ENCODE measurements around the gene SUGCT.
"Not testable (repeated sequence)": the region's sequence is repeated elsewhere in the genome, so short reads cannot be mapped to it uniquely, and the experiment has no call there.

SUGCT gene

DNA sequence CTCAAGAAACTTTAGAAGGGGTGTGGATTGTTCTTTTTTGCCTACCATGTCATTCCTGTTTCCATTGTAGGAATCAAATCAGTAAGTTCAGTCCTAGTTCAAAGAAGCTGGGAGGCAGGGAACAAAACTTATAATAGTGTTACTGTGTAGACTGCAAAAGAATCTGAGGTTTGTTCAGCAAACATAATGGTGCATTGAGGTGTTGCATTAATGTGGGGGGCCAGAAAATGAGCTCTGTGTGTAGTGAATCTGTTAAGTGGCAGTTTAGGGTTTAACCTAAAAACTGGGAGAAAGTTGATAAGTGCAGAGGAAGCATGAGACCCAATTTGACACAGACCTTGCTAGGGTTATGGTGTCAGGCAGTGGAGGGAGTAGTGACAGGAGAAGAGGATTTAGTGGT, 197.7 kb downstream of the SUGCT start:
- no peak for DNase-seq

DNA sequence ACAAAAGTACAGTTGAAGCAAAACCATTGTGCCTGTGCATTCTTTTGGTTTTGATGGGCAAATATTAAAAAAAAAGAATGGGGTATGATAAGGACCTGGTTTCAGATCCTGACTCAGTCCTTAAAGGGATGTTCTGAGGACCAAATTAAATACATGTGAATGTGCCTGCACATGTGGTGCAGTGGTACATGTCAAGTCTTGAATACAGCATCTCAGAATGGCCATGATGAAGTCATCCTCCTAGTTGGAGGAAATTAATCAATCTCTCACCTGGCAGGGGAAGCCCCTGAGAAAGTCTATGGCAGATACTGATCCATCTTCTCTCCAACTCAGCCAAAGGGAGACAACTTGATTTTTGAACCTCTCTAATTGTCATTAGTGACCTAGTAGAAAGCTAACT, 207.0 kb downstream of the SUGCT start:
- DNase-seq = no peak

DNA sequence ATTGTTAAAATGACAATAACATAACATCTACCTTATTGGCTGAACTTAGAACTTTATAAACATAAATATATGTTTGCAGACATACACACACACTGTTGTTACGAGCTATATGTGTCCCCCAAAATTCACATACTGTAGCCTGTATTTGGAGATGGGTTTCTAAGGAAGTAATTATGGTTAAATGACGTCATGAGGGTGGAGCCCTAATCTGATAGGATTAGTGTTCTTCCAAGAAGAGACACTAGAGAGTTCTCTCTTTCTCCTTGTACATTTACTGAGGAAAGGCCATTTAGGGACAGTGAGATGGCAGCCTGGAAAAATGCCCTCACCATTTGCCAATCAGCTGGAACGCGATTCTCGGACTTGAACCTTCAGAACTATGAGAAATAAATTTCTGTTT, 211.7 kb downstream of the SUGCT start:
- no peak for DNase-seq

GRCh38 chr7:40348126-40348728, 213.4 kb downstream of the SUGCT start:
- no peak for DNase-seq

- no peak for DNase-seq
Observed at GRCh38 chr7:40350100-40350499, 215.3 kb downstream of the SUGCT start.

- DNase-seq = no peak
Observed at GRCh38 chr7:40354711-40355110, 219.9 kb downstream of the SUGCT start.

DNA sequence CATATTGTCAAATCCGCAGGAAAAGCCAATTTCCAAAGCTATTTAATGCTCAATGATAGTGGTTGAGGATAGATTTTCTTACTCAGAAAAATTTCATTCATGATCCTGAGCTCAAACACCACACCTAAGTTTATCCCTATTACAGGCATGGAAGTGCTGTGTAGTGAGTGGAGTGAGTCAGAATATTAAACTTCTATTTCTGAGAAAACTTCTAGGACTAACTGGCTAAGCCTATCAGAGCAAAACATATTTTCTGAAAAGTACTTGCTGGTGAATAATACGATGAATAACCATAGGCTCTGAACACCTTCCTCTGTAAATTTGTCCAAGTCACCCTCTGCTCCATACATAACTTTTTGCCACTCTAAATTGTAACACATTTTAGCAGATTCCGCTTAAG, 221.5 kb downstream of the SUGCT start:
- no peak for DNase-seq

GRCh38 chr7:40356871-40357709, 222.3 kb downstream of the SUGCT start:
- DNase-seq = no peak

- DNase-seq = no peak
Observed at GRCh38 chr7:40369641-40370277, 235.0 kb downstream of the SUGCT start.

GRCh38 chr7:40371806-40372440, 237.1 kb downstream of the SUGCT start:
- DNase-seq = no peak

GRCh38 chr7:40374575-40374974, 239.8 kb downstream of the SUGCT start:
- DNase-seq = no peak

- DNase-seq = no peak
Observed at GRCh38 chr7:40380111-40380510, 245.3 kb downstream of the SUGCT start.

DNA sequence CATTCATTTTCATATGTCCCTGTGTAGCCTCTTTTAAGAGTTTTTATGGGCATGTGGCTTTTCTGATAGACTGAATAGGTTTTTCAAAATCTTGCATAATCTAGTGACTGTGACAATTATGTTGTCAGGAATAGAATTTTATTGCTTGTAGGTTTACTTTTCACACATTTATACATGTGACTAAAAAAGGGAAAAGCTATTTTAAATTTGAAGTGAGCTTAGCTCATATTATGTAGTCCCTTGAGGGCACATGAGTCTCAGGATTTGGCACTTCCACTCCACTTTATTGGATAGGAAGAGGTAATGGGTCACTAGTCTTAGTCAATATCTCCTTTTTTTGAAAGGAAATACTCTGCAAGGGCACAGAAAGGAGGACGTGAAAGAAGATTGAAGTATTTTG, 247.3 kb downstream of the SUGCT start:
- DNase-seq = no peak

- no peak for DNase-seq
Observed at GRCh38 chr7:40393660-40394059, 258.9 kb downstream of the SUGCT start.

GRCh38 chr7:40394400-40394799, 259.6 kb downstream of the SUGCT start:
- no peak for DNase-seq

- no peak for DNase-seq
Observed at GRCh38 chr7:40400525-40400924, 265.7 kb downstream of the SUGCT start.

DNA sequence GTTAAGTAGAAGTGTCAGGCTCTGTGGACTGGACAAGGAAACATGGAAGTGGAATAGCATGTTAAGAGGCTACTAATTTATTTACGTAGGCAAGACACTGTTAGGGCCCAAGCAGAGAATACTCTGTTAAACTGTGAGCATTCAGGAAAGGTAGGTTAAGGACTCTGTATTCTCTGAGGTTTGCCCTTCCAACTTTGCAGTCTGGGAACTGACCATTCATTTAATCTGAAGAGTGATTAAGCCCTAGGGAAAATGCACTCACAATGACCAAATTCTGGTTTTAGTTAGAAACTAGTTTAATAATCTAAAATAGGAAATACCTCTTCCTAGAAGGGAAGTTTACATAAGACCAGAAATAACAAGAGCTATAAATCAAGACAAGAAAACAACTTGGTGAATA, 266.6 kb downstream of the SUGCT start:
- no peak for DNase-seq

DNA sequence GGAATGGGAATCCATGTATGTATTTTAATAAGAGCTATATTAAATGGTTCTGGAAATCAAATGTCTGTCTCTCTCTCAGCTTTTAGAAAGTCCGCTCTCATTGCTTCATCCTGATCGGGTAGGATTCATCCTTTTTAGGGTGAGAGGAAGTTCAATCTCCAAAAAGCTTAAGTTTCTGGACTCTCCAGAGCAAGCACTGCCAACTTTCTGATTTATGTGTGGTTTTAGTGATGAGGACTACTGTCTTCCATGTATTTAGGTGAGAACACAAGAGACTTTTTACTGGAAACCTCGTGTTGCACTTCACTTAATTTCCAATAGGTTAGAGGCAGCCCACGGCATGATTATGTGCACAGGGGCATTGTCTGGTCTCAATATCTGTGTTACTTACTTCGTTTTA, 267.9 kb downstream of the SUGCT start:
- no peak for DNase-seq

DNA sequence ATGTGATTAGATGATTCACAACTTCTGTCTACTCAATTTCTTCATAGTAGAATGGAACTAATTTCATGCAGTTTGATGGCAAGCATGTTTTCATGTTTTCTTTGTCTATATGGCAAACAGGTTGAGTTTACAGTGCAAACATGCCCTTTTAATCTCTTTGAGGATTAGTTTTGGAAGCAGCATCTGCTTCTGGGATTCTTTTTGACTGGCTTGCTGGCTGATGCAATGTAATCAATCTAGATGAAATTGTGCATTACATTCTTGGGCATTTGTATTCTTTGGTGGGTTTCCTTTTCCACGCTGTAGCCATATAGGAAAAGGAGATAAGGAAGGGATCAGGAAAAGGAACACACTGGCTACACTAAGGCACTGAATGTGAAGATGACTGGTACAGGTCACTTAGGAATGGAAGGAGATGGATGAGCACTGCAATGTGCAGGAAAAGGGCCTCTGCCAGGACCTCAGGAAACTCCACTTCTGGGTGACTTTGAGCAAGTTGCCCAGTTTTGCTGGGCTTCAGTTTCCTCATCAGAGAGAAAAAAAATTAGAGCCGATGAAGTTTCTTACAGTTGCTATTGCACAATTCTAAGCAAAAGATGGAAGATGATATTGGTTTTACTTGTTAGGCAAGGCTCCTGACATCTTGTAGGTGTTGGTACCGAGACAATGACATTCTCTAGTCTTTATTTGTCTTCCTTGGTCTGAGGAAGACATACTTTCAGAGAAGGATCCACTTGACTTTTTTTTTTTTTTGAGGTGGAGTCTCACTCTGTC, 269.1 kb downstream of the SUGCT start:
- DNase-seq = no peak

GRCh38 chr7:40405991-40406390, 271.2 kb downstream of the SUGCT start:
- DNase-seq = no peak

DNA sequence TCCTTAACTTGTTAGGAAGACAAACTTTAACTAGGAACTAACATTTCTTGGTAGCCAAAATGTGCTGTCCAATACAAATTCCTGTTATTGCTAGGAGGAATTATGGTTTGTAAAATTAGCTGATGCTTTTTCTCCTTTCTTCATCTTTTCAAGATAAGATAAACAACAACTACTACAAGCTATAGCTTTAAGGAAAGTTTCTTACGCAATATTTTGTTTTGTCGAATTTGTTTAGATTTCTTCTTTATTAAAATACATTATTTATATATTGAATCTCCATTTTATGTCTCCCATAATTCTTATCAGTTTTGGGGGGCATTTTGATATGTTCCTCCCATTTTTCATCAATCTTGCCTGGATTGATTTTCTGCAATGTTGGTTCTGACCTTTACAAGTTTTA, 277.5 kb downstream of the SUGCT start:
- DNase-seq = no peak

- DNase-seq = not testable (repeated sequence)
Observed at GRCh38 chr7:40414704-40415103, 279.9 kb downstream of the SUGCT start.

DNA sequence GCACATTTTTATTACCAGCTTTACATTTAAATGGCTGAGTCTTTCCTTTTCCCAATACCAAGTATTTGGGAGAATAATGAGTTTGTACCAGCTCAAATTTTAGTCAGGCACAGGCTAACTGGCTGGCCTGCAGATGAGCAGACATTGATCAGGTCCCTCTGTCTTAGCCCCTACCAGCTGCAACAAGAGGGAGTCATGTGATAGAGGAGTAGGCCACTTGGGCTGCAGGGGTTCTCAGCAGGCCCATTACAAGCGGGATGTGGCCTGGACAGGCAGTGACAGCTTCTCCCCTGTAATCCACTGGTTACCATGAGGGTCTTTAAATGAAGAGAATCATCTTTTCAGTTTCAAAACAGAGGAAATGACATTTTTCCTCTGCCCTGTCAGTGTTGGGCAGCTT, 283.6 kb downstream of the SUGCT start:
- no peak for DNase-seq

All from CD4-positive, alpha-beta T cell treated with Interleukin-12 subunit alpha and Interleukin-12 subunit beta, for 1 hour (primary cell).